Embryonic facial prominence (tissue), 1 donor: ENCODE data around the gene AQP9.
"Not testable (repeated sequence)": the region's sequence is repeated elsewhere in the genome, so short reads cannot be mapped to it uniquely, and the experiment has no call there.

Experiments used
- DNase-seq: peaks from one replicate; pipeline ENCODE4 v3.0.0-alpha.2; 2016; ENCODE audit errors: extremely low spot score

Gene AQP9

DNA sequence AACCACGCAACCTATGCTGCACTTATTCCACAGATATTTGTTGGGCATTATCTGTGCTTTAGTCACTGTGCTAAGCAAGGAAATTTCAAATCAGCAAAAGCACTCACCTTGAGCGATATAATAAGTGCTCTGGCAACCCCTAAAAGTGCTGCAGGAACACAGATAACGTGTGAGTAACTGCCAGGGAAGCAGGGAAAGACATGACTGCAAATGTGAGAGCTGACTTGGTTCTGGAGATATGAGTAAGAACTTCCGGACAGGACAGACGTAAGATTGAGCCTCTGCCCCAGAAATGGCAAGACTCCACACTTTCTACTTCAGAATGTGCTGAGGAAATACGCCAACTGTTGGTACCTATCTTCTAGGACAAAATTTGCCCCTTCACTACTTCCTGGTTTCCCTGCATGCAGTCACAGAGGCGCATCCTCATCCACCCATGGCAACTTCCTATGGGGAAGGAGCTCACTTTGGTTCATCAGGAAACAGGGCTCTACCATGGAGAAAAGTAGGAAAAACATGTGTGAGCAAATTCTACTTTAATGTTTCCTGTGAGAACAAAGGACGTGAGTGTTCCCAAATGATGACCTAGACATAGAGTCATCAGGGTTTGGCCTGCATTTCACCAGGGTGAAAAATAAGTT, 41.7 kb downstream of the AQP9 start:
- no peak for DNase-seq

DNA sequence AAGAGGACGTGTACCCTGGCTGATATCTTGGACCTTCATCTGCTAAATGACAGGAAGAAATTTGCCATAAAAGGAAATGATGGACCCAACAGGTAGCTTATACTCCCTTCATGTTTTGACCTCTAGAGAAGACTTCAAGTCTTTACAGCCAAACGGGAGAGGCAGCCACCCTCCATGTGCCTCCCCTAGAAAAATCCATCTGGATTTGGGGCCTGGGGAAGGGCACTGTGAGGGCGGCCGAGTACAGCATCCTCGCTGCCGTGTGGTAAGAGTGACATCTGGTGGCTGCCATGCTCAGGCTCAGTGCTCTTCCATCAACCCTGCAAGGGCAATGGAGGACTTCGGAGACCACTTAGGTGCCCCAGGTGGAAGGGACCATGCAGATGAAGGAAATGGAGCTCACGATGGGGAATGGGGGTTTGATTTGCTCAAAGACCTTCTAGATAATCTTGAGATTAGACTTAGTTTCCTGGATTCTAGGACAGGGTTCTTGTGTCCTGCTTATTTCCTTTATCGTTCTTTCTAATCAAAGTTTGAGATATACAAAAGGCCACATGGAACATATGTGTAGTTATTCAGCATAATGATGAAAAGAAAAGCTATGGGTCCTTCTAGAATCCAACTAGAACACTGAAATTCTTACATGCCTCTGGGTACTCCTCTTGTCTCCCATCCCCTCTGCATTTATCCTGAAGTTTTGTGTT, 44.4 kb downstream of the AQP9 start:
- peak; percentile 31 for DNase-seq

DNA sequence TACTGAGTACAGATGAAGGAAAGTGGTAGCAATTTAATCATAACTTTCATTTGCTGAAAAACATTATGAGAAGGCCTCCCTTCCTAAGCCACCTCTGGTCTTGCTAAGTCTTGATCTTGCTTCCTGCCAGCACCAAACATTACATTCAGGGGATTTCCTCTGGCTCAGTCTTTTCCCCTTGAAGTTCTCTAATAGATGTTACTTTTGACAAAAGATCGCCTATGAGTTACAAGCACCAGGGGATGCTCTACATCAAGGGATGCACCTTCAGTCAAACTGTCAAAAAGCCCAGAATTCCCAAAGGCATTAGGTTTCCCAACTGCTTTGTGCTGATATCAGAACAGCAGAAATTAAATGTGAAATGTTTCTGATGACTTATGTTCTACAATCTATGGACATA, 47.3 kb downstream of the AQP9 start:
- no peak for DNase-seq

DNA sequence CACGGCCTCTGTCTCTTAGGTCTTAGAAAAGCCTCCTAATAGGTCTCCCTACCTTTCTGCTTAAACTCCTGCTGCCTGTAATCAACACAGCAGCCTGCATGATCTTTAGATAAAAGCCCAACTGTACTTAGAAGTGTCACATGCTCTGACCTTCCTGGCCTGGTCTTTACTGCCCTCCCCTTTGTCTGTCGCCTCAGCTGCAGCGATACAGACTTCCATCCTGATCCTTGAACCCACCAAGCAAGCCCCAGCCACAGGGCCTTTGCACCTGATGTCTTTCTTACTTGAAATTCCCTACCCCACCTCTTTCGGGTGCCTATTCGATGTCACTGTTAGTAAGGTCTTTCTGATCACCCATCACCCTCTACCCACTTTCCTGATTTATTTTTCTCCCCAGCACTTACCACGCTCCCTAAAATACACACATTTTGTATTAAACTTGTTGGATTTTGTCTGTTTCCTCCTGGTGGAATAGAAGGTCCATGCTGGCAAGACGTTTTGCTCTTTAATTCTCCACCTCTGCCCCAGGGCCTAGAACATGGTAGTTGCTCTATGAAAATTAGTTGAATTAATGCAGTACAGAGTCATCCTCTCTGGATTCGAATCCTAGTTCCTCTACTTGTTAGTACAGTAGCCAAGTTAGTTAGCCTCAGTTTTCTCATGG, 51.1 kb downstream of the AQP9 start:
- DNase-seq = no peak

DNA sequence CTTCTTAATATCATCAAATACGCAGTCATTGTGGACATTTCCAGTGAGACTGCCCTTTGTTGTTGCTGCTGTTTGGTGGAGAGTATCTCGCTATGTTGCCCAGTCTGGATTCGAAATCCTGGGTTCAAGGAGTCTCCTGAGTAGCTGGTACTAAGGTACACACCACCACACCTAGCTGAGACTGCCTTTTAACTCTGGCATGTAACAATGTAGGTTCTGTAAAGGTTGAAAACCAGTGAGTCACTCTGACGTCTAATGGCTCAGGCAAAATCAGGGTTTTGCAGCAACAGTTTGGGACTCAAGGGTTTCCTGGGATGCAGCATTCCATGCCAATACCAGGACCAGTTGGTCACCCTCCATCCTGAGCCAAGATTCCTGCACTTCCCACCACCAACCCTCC, 52.2 kb downstream of the AQP9 start:
- DNase-seq = no peak

DNA sequence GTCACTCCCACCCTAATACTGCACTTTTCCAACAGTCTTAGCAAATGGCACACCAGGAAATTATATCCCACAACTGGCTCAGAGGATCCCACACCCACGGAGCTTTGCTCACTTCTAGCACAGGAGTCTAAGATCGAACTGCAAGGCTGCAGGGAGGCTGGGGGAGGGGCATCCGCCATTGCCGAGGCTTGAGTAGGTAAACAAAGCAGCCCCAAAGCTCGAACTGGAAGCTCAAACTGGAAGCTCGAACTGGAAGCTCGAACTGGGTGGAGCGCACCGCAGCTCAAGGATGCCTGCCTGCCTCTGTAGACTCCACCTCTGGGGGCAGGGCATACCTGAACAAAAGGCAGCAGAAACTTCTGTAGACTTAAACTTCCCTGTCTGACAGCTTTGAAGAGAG, 55.5 kb downstream of the AQP9 start:
- DNase-seq = not testable (repeated sequence)

DNA sequence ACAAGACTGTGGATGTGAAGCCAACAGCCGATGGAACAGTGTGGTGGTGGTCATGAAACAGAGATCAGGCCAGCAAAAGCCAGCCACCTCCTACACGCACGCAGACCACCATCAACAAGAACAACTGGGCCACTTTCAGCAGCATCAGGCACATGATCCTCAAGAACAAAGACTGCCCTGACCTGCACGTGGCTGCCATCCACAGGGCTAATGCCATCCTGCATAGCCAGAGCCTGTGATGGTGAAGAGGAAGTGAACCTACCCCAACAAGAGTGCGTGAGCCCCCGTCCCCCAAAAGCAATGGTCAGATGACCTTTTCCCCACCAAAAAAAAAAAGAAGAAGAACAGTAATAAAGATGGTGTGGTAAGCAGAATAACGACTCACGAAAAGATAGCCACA, 62.6 kb downstream of the AQP9 start:
- no peak for DNase-seq

DNA sequence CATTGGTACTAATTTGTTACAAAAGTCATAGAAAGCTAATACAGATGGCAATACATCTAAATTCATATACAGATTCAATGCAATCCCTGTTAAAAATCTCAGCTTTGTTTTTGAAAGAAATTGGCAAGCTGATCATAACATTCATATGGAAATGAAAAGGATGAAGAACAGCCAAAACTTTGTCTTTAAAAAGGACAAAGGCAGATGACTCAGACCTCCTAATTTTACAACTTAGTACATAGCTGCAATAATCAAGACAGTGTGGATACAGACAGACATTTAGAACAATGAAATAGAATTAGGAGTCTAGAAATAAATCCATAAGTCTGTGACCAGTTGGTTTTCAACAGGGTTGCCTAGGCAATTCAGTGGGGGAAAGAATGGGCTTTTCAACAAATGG, 63.3 kb downstream of the AQP9 start:
- DNase-seq = no peak

DNA sequence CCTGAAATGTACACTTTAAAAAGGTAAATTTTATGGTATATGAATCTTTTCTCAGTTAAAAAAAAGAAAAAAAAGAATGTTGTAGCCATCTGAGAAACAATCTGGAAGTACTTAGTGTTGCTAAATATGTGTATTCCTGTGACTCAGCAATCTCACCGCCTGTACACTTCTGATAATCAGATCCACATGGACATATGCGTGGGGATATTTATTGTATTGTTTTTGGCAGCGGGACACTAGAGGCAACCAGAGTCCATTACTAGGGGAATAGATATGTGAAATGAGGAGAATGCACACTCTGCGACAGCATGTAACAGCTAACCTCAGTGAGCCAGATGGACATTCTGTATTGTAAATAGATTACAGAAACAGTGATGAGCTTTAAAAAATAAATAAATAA, 65.4 kb downstream of the AQP9 start:
- DNase-seq = peak; percentile 74

DNA sequence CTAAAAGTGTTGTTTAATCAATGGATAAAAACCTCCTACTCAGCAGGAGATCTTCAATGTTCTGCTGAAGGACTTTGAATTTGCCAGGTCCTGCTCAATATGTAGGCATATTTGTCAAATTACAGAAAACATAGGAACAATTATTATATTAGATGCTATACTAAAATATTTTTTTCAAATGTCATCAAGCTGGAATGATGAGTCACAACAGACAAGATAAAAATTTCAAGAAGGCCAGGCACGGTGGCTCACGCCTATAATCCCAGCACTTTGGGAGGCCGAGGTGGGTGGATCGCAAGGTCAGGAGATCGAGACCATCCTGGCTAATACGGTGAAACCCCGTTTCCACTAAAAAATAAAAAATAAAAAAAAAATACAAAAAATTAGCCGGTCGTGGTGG, 68.0 kb downstream of the AQP9 start:
- DNase-seq = no peak

DNA sequence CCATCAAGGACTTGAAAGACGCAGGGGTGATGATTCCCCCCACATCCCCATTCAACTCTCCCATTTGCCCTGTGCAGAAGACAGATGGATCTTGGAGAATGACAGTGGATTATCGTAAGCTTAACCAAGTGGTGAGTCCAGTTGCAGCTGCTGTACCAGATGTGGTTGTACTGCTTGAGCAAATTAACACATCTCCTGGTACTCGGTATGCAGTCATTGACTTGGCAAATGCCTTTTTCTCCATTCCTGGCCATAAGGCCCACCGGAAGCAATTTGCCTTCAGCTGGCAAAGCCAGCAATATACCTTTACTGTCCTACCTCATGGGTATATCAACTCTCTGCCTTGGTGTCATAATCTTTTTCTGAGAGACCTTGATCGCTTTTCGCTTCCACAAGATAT, 70.0 kb downstream of the AQP9 start:
- DNase-seq = not testable (repeated sequence)

DNA sequence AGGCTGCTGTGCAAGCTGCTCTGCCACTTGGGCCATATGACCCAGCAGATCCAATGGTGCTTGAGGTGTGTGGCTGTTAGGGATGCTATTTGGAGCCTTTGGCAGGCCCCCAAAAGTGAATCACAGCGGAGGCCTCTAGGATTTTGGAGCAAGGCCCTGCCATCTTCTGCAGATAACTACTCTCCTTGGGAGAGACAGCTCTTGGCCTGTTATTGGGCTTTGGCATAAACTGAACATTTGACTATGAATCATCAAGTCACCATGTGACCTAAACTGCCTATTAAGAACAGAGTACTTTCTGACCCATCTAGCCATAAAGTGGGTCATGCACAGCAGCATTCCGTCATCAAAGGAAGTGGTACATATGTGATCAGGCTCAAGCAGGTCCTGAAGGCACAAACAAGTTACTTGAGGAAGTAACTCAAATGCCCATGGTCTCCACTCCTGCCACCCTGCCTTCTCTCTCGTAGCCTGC, 70.9 kb downstream of the AQP9 start:
- not testable (repeated sequence) for DNase-seq

DNA sequence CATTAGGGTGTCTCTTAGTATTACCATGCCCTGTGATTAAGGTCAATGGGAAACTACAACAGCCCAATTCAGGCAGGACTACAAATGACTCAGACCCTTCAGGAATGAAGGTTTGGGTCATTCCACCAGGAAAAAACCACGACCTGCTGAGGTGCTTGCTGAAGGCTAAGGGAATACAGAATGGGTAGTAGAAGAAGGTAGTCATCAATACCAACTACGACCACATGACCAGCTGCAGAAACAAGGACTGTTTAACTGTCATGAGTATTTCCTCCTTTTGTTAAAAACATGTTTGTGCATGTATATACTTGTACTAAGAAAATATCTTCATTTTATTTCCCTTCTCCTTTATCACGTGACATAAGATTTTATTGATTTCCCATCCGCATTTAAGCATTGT, 71.8 kb downstream of the AQP9 start:
- not testable (repeated sequence) for DNase-seq

DNA sequence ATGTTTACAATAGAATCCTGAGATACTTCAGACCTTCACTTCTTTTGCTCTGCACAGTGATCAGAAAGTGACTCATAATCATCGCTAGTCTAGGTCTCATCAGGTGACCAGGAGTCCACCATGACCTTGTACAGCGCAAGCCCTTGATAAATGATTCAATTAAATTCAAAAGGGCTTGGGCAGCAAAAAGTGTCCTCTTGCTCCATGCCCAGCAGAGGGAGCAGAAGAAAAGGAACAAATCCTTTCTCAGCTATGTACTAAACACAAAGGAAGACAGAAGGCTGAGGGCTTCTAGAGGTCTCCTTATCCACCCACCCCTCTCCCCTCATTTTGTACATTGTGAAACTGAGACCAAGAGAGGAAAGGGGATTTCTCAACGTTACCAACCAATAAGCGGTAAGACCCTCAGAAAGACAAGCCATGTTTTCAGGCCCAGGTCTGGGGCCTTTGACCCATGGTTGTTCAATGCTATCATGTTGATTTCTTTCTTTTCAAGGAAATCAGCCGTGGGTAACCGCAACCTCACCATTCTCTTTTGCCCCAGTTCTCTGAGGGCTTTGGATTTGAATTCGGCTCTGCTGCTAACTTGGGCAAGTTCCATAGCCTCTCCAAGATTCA, 74.8 kb downstream of the AQP9 start:
- no peak for DNase-seq

DNA sequence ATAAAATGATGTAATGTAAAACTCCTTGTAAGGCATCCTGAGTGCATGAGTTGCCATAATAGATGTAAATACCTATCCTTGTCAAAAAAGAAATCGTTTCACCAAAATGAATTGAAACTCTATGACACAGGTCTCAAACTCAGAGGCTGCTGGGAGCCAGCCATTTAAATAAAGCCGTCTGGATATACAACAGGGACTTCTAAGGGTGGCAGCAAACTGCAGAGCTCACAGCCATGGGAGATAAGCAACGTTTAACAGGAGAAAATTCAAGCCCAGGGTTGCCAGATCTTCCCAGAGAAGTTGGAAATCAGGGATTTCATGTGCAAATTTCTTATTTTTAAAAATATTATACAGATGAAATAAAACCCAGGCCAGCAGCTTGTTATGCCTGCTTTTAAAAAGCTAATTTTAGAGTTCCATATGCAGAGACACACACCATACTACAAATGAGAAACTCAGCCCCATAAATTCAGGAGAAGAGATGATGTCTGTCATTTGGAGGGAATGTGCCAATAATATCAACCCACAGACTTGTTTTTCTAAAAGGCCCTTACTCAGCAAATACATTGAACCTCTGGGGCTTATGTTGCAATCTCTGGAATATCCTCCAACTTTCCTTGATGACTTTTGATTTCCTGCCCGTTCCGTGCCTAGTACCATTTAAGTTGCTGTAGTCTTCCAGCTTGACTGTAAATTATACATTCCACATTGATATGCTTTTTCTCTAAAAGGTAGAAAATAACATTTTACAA, 75.6 kb downstream of the AQP9 start:
- no peak for DNase-seq

DNA sequence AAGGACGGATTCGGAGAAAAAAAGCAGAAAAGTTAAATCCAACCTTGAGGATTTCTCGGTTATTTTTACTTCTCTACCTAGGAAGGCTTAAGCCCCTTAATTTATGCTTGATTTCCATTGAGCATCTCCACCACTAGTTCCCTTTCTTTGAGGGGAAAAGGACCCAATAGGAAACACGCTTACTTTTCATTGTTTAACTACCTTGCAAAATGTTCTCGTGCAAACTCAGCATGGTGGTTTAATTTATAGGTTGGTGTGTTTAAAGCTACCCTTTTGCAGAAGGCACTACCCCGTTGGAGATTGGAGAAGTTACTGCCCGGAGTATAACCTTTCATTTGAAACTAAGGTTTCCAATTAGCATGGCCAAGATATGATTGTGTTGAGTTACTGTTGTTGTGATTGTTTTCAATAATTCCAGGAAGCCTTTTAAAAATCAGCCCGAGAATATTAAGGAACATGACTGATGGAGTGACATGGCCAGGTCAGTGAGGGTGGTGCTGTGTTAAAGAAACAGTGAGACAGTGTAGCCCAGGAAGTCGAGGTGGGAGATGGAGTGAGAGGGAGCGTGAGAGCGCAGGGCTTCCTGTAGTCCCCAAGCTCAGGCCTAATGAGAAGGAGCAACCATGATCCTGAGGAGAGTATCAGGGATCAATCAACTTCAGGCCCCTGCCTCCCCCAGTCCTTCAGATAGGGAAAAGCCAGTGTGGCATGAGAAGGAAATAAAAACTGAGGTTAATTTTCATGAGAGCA, 76.6 kb downstream of the AQP9 start:
- no peak for DNase-seq

DNA sequence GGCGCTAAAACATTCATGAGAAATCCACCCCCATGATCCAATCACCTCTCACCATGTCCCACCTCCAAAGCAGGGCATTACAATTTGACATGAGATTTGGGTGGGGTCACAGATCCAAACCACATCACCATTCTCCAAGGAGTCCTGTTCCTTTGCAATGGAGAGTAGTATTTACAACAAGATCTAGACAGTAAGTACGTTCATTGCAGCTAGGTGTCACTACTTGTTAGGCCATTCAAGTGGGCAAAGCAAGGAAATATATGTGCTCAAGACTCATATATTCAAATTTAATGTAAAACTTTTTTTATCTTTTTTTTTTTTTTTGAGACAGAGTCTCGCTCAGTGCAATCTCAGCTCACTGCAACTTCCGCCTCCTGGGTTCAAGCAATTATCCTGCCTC, 79.3 kb downstream of the AQP9 start:
- DNase-seq = no peak

DNA sequence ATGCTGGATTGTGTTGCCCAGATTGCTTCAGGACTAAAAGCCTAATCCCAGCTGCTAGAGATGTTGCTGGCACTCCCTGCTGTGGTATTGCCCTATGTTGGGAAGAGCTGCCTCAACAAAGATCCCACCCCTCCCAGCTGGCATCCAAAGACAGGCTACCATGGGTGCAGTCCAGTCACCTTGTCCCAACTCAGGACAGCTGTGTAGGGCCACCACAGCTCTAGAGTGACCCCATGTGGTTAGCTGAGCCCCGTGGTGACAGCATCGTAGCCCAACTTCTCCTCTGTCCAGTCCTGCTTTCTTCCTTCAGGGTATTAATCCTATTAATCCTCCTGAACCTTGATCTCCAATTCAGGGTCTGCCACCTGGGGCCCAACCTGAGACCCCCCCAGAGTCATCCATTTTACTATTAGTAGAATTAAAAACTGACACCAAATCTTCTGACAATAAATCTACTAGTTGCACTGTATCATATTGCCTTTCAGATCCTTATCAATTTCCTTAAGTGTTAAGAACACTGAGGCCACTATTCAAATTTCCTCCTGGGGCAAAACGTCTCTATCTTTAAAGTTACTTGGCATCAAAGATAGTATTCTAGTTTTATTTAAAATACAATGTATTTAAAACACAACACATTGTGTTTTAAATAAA, 83.5 kb downstream of the AQP9 start:
- no peak for DNase-seq

DNA sequence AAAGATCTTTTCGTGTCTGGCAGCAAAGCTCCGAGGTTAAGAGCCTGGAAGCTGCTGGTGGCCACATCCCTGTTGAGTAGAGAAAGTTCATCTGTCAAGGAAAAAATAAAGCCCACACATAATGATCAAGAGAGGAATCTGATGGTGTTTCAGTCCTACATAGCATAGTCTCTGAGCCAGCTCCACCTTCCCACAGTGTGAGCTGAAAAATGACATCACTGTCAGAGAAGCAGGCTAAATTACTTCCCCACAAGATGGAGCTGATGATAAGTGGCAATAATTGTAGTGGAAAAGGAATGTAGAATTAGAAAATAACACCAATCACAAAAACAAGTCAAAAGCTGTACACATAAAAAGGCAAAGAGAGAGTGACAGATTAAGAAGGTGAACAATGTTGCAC, 84.5 kb downstream of the AQP9 start:
- DNase-seq = no peak

DNA sequence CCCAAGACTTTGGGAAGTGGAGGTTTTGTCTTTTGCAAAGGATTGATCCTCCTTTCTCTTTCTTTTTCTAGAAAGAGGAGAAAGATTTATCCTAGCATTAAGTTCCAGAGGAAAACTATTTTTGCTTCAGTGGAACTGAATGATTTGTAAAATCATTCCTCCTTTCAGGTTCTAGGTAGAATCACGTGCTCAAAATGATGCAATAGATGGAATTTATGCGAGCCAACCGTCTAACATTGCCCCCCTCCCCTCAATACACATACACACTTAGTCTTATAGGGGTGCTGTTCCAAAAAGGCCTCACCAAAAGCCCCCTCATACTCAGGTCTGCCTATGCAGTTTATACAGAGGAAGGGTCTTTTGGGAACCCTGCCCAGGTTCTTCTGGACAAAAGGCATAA, 85.3 kb downstream of the AQP9 start:
- no peak for DNase-seq

DNA sequence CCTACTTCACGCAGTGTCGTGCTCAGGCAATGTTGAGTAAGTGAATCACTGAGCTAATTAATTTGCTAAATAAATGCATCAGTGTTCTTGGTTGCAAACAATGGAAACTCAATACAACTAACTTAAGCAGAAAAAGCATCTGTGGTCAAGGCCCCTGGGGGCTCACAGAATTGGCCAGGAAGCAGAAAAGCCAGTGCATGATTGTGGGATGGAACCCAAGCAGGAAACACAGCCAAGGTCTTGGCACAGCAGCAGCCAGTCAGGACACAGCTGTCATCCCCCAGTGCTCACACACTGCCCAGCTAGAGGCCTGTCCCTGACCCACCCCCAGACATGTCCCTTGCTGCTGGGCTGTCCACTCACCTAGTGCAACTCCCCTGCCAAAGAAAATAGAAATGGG, 85.9 kb downstream of the AQP9 start:
- DNase-seq = no peak
